ENCODE measurements around the gene RPL41.
A peak's percentile ranks its signal among the peaks of the same experiment; 100 is the strongest.
"Not testable (repeated sequence)": the region's sequence is repeated elsewhere in the genome, so short reads cannot be mapped to it uniquely, and the experiment has no call there.

Gene RPL41

GRCh38 chr12:56116267-56117081 lies at the start of gene RPL41:
Gene RPL41 (plus strand): TSS chr12:56116633.
- peak; percentile 81 for DNase-seq

GRCh38 chr12:56071648-56072047 lies 44.8 kb upstream of the RPL41 start:
- DNase-seq: no peak

- no peak for DNase-seq
Observed at GRCh38 chr12:56074396-56074795, 42.0 kb upstream of the RPL41 start.

- DNase-seq: not testable (repeated sequence)
Observed at GRCh38 chr12:56077966-56078365, 38.5 kb upstream of the RPL41 start.

GRCh38 chr12:56078427-56078826 lies 38.0 kb upstream of the RPL41 start:
- no peak for DNase-seq

- DNase-seq: peak; percentile 53
Observed at GRCh38 chr12:56078931-56079722, 37.3 kb upstream of the RPL41 start.

GRCh38 chr12:56079723-56080555 lies 36.5 kb upstream of the RPL41 start, which contains the start of gene ERBB3:
Gene ERBB3 (plus strand): TSS chr12:56080165. CDS start chr12:56080301, 136 bp downstream.
- no peak for DNase-seq

GRCh38 chr12:56080556-56081138 lies 35.8 kb upstream of the RPL41 start:
- DNase-seq: no peak

- DNase-seq: no peak
Observed at GRCh38 chr12:56081393-56082347, 34.8 kb upstream of the RPL41 start.

GRCh38 chr12:56082382-56082781 lies 34.1 kb upstream of the RPL41 start:
- no peak for DNase-seq

- DNase-seq: no peak
Observed at GRCh38 chr12:56082967-56083366, 33.5 kb upstream of the RPL41 start.

- DNase-seq: no peak
Observed at GRCh38 chr12:56084958-56085543, 31.4 kb upstream of the RPL41 start.

GRCh38 chr12:56086096-56086495 lies 30.3 kb upstream of the RPL41 start:
- DNase-seq: no peak

GRCh38 chr12:56086608-56087007 lies 29.8 kb upstream of the RPL41 start:
- no peak for DNase-seq

GRCh38 chr12:56087220-56087619 lies 29.2 kb upstream of the RPL41 start:
- DNase-seq: no peak

GRCh38 chr12:56097738-56098137 lies 18.7 kb upstream of the RPL41 start:
- no peak for DNase-seq

- DNase-seq: no peak
Observed at GRCh38 chr12:56098592-56098991, 17.8 kb upstream of the RPL41 start.

GRCh38 chr12:56099787-56100186 lies 16.6 kb upstream of the RPL41 start:
- DNase-seq: no peak

- no peak for DNase-seq
Observed at GRCh38 chr12:56101045-56101444, 15.4 kb upstream of the RPL41 start.

- no peak for DNase-seq
Observed at GRCh38 chr12:56102683-56103065, 13.8 kb upstream of the RPL41 start.

GRCh38 chr12:56103066-56103711 lies 13.2 kb upstream of the RPL41 start:
- DNase-seq: no peak

Data from NCI-H524 treated with DMSO at 0.1 percent for 48 hours (cell line).